HEK293 (cell line): ENCODE results near the gene MCIDAS.

Experiments used
- CTCF ChIA-PET: fragments of 350-600 bp; formaldehyde crosslinking; extraction: SDS; loops from one replicate; lab custom pipeline; 2021; ENCODE audit warnings: antibody characterized with exemption; lab: Yijun Ruan, JAX
- POLR2A ChIA-PET: fragments of 300-600 bp; formaldehyde crosslinking; extraction: SDS; loops from one replicate; lab custom pipeline; 2020; ENCODE audit warnings: antibody characterized with exemption, inconsistent platforms; lab: Yijun Ruan, JAX
- H3K27ac ChIP-seq: fragments of 200-500 bp; sonication (Bioruptor generic); 2 replicates; pipeline ENCODE4 v1.5.1; 2014; ENCODE audit warnings: low read depth, low read length, control low read depth, inconsistent platforms; ENCODE audit errors: extremely low read depth
- H3K36me3 ChIP-seq, 2 experiments: fragments of 200-500 bp in 1 of 2; sonication (Bioruptor generic) in 1 of 2; 1 replicate in 1 of 2; 2 replicates in 1 of 2; pipeline ENCODE4 v1.5.1; 2014 to 2017; ENCODE audit warnings: inconsistent platforms in 2 of 2, low read length in 2 of 2; ENCODE audit not compliant: control insufficient read depth in 2 of 2, insufficient read depth in 1 of 2
- H3K4me1 ChIP-seq: fragments of 200-500 bp; sonication (Bioruptor generic); 2 replicates; pipeline ENCODE4 v1.5.1; 2014; ENCODE audit warnings: mild to moderate bottlenecking, low read length, inconsistent platforms; ENCODE audit not compliant: control insufficient read depth, insufficient read depth
- H3K4me3 ChIP-seq: 2 replicates; pipeline ENCODE4 v1.5.1; 2011; ENCODE audit warnings: low read depth, mild to moderate bottlenecking, control low read depth, low read length, moderate library complexity
- H3K9me3 ChIP-seq: fragments of 200-500 bp; sonication (Bioruptor generic); 2 replicates; pipeline ENCODE4 v1.5.1; 2014; ENCODE audit warnings: low read depth, low read length, inconsistent platforms; ENCODE audit not compliant: control insufficient read depth, insufficient read depth
- ATF2 ChIP-seq: fragments of 450-650 bp; formaldehyde crosslinking; IDR thresholded peaks from 2 replicates; pipeline ENCODE4 v1.5.1; 2016; ENCODE audit warnings: missing biosample characterization, missing genetic modification characterization, low read depth
- EGR2 ChIP-seq: fragments of 450-650 bp; formaldehyde crosslinking; IDR thresholded peaks from 2 replicates; pipeline ENCODE4 v1.5.1; 2016; ENCODE audit warnings: low read depth, missing biosample characterization, missing genetic modification characterization
- GFI1B ChIP-seq: fragments of 450-650 bp; formaldehyde crosslinking; IDR thresholded peaks from 2 replicates; pipeline ENCODE4 v1.5.1; 2016; ENCODE audit warnings: missing biosample characterization, missing genetic modification characterization
- HOXC10 ChIP-seq: sonication (generic); formaldehyde crosslinking; IDR thresholded peaks from 2 replicates; pipeline ENCODE4 v1.8.1; 2023; ENCODE audit warnings: mild to moderate bottlenecking, missing genetic modification reagents
- MEIS1 ChIP-seq: sonication (generic); formaldehyde crosslinking; IDR thresholded peaks from 2 replicates; pipeline ENCODE4 v1.8.1; 2022; ENCODE audit warnings: missing genetic modification reagents, mild to moderate bottlenecking, borderline replicate concordance
- PRDM1 ChIP-seq: fragments of 450-650 bp; formaldehyde crosslinking; IDR thresholded peaks from 2 replicates; pipeline ENCODE4; 2016; ENCODE audit warnings: missing biosample characterization, missing genetic modification characterization
- PRDM10 ChIP-seq: fragments of 450-650 bp; formaldehyde crosslinking; IDR thresholded peaks from 2 replicates; pipeline ENCODE4 v1.5.1; 2016; ENCODE audit warnings: missing biosample characterization, missing genetic modification characterization
- SCRT2 ChIP-seq: fragments of 450-650 bp; formaldehyde crosslinking; IDR thresholded peaks from 2 replicates; pipeline ENCODE4 v1.5.1; 2016; ENCODE audit warnings: missing biosample characterization, missing genetic modification characterization
- ZBTB7A ChIP-seq: fragments of 450-650 bp; formaldehyde crosslinking; IDR thresholded peaks from 2 replicates; pipeline ENCODE4 v1.5.1; 2016; ENCODE audit warnings: low read depth, missing biosample characterization, missing genetic modification characterization
- ZNF10 ChIP-seq: fragments of 450-650 bp; formaldehyde crosslinking; IDR thresholded peaks from 2 replicates; pipeline ENCODE4 v1.5.1; 2017; ENCODE audit warnings: missing biosample characterization, missing genetic modification characterization
- ZNF133 ChIP-seq: fragments of 450-650 bp; formaldehyde crosslinking; IDR thresholded peaks from 2 replicates; pipeline ENCODE4 v1.5.1; 2016; ENCODE audit warnings: missing biosample characterization, missing genetic modification characterization
- ZNF16 ChIP-seq: fragments of 450-650 bp; formaldehyde crosslinking; IDR thresholded peaks from 2 replicates; pipeline ENCODE4 v1.5.1; 2016; ENCODE audit warnings: low read depth, missing biosample characterization, missing genetic modification characterization
- ZNF2 ChIP-seq: fragments of 450-650 bp; formaldehyde crosslinking; IDR thresholded peaks from 2 replicates; pipeline ENCODE4 v1.5.1; 2016; ENCODE audit warnings: missing biosample characterization, missing genetic modification characterization
- ZNF202 ChIP-seq: fragments of 450-650 bp; formaldehyde crosslinking; IDR thresholded peaks from 2 replicates; pipeline ENCODE4 v1.5.1; 2016; ENCODE audit warnings: missing biosample characterization, missing genetic modification characterization, borderline replicate concordance
- ZNF302 ChIP-seq: fragments of 450-650 bp; formaldehyde crosslinking; IDR thresholded peaks from 2 replicates; pipeline ENCODE4 v1.5.1; 2016; ENCODE audit warnings: missing biosample characterization, missing genetic modification characterization, low read depth
- ZNF335 ChIP-seq: fragments of 450-650 bp; formaldehyde crosslinking; conservative IDR thresholded peaks from 2 replicates; pipeline ENCODE4 v1.5.1; 2016; ENCODE audit warnings: missing biosample characterization, missing genetic modification characterization
- ZNF354C ChIP-seq: fragments of 450-650 bp; formaldehyde crosslinking; IDR thresholded peaks from 2 replicates; pipeline ENCODE4 v1.5.1; 2016; ENCODE audit warnings: missing biosample characterization, missing genetic modification characterization, low read depth, borderline replicate concordance
- ZNF366 ChIP-seq: fragments of 450-650 bp; formaldehyde crosslinking; conservative IDR thresholded peaks from 2 replicates; pipeline ENCODE4 v1.5.1; 2016; ENCODE audit warnings: missing biosample characterization, missing genetic modification characterization
- ZNF398 ChIP-seq: fragments of 450-650 bp; formaldehyde crosslinking; IDR thresholded peaks from 2 replicates; pipeline ENCODE4 v1.5.1; 2017; ENCODE audit warnings: missing biosample characterization, missing genetic modification characterization
- ZNF426 ChIP-seq: fragments of 450-650 bp; formaldehyde crosslinking; IDR thresholded peaks from 2 replicates; pipeline ENCODE4 v1.5.1; 2017; ENCODE audit warnings: missing biosample characterization, missing genetic modification characterization, mild to moderate bottlenecking, inconsistent platforms, moderate library complexity
- ZNF501 ChIP-seq: fragments of 450-650 bp; formaldehyde crosslinking; IDR thresholded peaks from 2 replicates; pipeline ENCODE4 v1.5.1; 2016; ENCODE audit warnings: missing biosample characterization, missing genetic modification characterization
- ZNF530 ChIP-seq: fragments of 450-650 bp; formaldehyde crosslinking; IDR thresholded peaks from 2 replicates; pipeline ENCODE4 v1.5.1; 2016; ENCODE audit warnings: low read depth, missing biosample characterization, missing genetic modification characterization
- ZNF548 ChIP-seq: fragments of 450-650 bp; formaldehyde crosslinking; IDR thresholded peaks from 2 replicates; pipeline ENCODE4 v1.5.1; 2016; ENCODE audit warnings: missing biosample characterization, missing genetic modification characterization
- ZNF561 ChIP-seq: fragments of 450-650 bp; IDR thresholded peaks from 2 replicates; pipeline ENCODE4 v1.5.1; 2018; ENCODE audit warnings: missing biosample characterization, missing genetic modification characterization, borderline replicate concordance
- ZNF629 ChIP-seq: fragments of 450-650 bp; formaldehyde crosslinking; IDR thresholded peaks from 2 replicates; pipeline ENCODE4 v1.5.1; 2017; ENCODE audit warnings: missing biosample characterization, missing genetic modification characterization
- ZNF660 ChIP-seq: fragments of 450-650 bp; IDR thresholded peaks from 2 replicates; pipeline ENCODE4 v1.5.1; 2018; ENCODE audit warnings: missing biosample characterization, mild to moderate bottlenecking, missing genetic modification characterization
- ZNF677 ChIP-seq: fragments of 450-650 bp; IDR thresholded peaks from 2 replicates; pipeline ENCODE4 v1.5.0; 2018; ENCODE audit warnings: missing biosample characterization, mild to moderate bottlenecking, missing genetic modification characterization, moderate library complexity
- ZNF777 ChIP-seq: fragments of 450-650 bp; formaldehyde crosslinking; IDR thresholded peaks from 2 replicates; pipeline ENCODE4 v1.5.1; 2017; ENCODE audit warnings: missing biosample characterization, missing genetic modification characterization, borderline replicate concordance
- ZSCAN23 ChIP-seq: fragments of 450-650 bp; formaldehyde crosslinking; IDR thresholded peaks from 2 replicates; pipeline ENCODE4 v1.5.1; 2016; ENCODE audit warnings: missing biosample characterization, missing genetic modification characterization

MCIDAS gene

DNA sequence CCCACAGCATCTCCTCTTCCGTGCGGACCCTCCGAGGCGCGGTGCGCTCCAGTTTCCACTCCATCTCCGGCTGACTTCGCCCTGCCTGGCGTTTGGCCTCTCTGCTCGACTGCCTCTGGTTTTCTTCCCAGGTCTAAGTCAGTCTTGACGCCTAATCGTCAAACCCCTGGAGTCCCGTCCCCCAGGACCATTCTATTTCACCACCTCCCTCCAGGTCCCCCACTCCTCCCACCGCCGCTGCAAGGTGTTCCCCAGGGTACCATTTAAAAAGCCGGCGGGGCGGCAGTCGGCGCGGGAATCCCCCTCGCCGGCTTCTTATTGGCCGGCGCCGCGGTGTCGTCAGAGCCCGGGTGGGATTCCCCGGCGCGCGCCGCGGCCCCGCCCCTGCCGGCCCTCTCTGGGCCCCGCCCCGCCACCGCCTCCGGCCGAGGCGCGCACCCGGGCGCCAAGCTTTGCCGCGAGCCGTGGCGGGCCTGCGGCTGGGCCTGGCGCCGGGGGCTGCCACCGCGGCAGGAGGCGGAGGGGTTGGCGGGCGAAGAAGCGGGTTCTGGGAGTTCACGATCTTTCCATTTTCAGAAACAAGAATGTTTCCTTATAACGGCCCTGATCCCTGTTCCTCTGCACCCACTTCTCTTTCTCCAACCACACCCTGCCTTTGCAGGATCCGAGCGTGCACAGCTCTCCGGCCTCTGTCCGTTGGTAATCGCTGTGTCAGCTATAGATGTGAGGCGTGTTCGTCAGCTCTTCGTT is 54.0 kb downstream of the MCIDAS start, which contains the start of gene CDC20B (continued):
- TF ChIP-seq ZNF561 (tag by site-specific recombination) (0 out of 2 replicates have a peak, but pooled peaks have one; percentile 16), ZNF548 (tag by site-specific recombination) (no peak), ZNF660 (tag by site-specific recombination) (0 out of 2 replicates have a peak, but pooled peaks have one; percentile 67)

DNA sequence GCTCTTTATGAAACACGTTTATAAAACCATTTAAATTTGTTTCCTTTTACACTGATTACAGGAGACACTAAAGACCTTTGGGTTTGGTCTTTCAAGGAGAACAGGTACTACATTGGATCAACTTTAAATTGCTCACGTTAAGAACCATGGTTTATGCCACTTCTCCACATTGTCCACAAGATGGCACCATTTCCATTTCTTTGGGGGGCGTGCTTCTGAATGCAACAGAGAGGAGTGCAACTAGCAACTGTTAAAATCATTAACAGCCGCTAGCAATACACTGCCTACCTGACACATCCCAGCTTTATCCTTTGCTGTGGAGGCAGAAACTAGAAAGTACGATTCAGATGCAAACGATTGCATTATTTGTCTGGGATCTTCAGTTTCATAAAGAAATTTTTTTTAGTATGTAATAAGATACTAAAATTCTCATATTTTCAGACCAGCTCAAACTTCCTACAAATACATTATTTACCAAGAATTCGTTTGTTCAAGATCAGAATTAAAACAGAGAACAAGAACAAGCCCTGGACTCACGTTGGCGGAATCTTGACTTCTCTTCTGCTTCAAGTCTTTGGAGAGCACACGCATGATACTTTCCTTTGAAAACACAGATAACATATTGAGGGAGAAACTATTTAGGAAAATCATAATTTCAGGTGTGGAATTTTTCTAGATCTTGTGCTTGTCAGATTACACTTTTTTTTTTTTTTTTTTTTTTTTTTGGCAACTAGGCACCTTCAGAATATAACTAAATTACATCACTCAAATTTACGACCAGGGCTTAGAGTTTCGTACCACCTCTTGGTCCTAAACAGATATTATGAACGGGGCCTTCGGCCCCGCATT is 54.8 kb downstream of the MCIDAS start:
- Histone ChIP-seq H3K9me3 (no peaks in the 10 kb centered on the region), H3K27ac (no peak overlapping the region), H3K36me3 (no peaks in the 10 kb centered on the region), H3K4me1 (no peaks in the 10 kb centered on the region; the same call in 1 of the 2 replicates), H3K4me3 (peak overlapping the region; percentile 49)
- POLR2A ChIA-PET, result interaction anchor here (0.7 kb wide), 1 partner anchor 10 kb away, joined by 5 read pairs; no protein-coding TSS in a partner anchor
- CTCF ChIA-PET, result interaction anchor here (0.6 to 3.0 kb wide), 13 partner anchors 10 to 620 kb away, joined by 3 to 10 read pairs (median 4); partner anchors contain the start of genes DHX29, GPX8 and MTREX
- TF ChIP-seq ZNF16 (tag by site-specific recombination), result no peak
- no peak for TF ChIP-seq ZNF426
- TF ChIP-seq ZBTB7A (tag by site-specific recombination), result no peak
- TF ChIP-seq ZNF335 (tag by site-specific recombination), result peak; percentile 94
- TF ChIP-seq PRDM1 (tag by site-specific recombination), result no peak
- no peak for TF ChIP-seq HOXC10
- no peak for TF ChIP-seq ZNF530 (tag by site-specific recombination)
- peak; percentile 97 for TF ChIP-seq SCRT2 (tag by site-specific recombination)
- TF ChIP-seq ZSCAN23 (tag by site-specific recombination), result no peak
- TF ChIP-seq ZNF133, result no peak
- 0 out of 2 replicates have a peak, but pooled peaks have one; percentile 14 for TF ChIP-seq ZNF629 (tag by site-specific recombination)
- TF ChIP-seq ZNF202, result no peak
- TF ChIP-seq ATF2 (tag by site-specific recombination), result no peak
- peak; percentile 33 for TF ChIP-seq PRDM10 (tag by site-specific recombination)
- no peak for TF ChIP-seq ZNF677 (tag by site-specific recombination)
- no peak for TF ChIP-seq GFI1B
- peak; percentile 39; the same call in 1 of the 2 replicates for TF ChIP-seq ZNF10 (tag by site-specific recombination)
- no peak for TF ChIP-seq ZNF501 (tag by site-specific recombination)
- no peak for TF ChIP-seq EGR2
- peak; percentile 68 for TF ChIP-seq ZNF366
- no peak for TF ChIP-seq ZNF777
- no peak for TF ChIP-seq ZNF354C (tag by site-specific recombination)
- TF ChIP-seq MEIS1 (CRISPR knock-in tag), result no peak
- peak; percentile 42; the same call in 1 of the 2 replicates for TF ChIP-seq ZNF2
- TF ChIP-seq ZNF398 (tag by site-specific recombination), result no peak
- TF ChIP-seq ZNF302 (tag by site-specific recombination), result no peak
